Natural killer cell (primary cell): ENCODE data around the gene PRELP. TPM values are rescaled to one million over a fixed set of nuclear protein-coding genes. Genes with fewer than 3 reads are reported as not detected.

ENCODE experiments used
- ATAC-seq, 3 donors: fragments of 150-1000 bp in 2 of 3; fragments of 200-7000 bp in 1 of 3; cut with Tn5 transposase; 1 replicate in 1 of 3; 2 replicates in 2 of 3; pipeline ENCODE4 v1.10.0; 2021; ENCODE audit warnings: mild to moderate bottlenecking in 2 of 3, moderate library complexity in 2 of 3
- DNase-seq, 2 donors: peaks; one replicate each; pipeline versions ENCODE4 v3.0.0 to v3.0.0-alpha.2; 2013 to 2021; ENCODE audit warnings: mixed read lengths in 1 of 2
- H3K27ac ChIP-seq: one replicate; pipeline ENCODE4 v1.5.1; 2013; ENCODE audit warnings: mild to moderate bottlenecking, low read length
- H3K27me3 ChIP-seq: one replicate; pipeline ENCODE4 v1.6.1; 2013; ENCODE audit warnings: low read length; ENCODE audit not compliant: control insufficient read depth, insufficient read depth
- H3K36me3 ChIP-seq: one replicate; pipeline ENCODE4 v1.6.1; 2013; ENCODE audit warnings: low read length; ENCODE audit not compliant: control insufficient read depth, insufficient read depth
- H3K4me1 ChIP-seq: one replicate; pipeline ENCODE4 v1.6.1; 2013; ENCODE audit warnings: low read length; ENCODE audit not compliant: control insufficient read depth, insufficient read depth
- H3K4me3 ChIP-seq: one replicate; pipeline ENCODE4 v1.5.1; 2013; ENCODE audit warnings: low read length
- H3K9me3 ChIP-seq: one replicate; pipeline ENCODE4 v1.6.1; 2013; ENCODE audit warnings: low read length; ENCODE audit not compliant: control insufficient read depth, insufficient read depth
- H3K27ac Mint-ChIP-seq, 2 donors: one replicate each; pipeline ENCODE4 v1.8.0; 2022; ENCODE audit warnings: mild to moderate bottlenecking in 2 of 2, mixed read lengths in 2 of 2, moderate library complexity in 1 of 2
- H3K27me3 Mint-ChIP-seq, 2 donors: one replicate each; pipeline ENCODE4 v1.8.0; 2022; ENCODE audit warnings: low read depth in 2 of 2, mixed read lengths in 2 of 2
- H3K36me3 Mint-ChIP-seq: one replicate; pipeline ENCODE4 v1.8.0; 2022; ENCODE audit warnings: mixed read lengths
- H3K4me1 Mint-ChIP-seq, 2 donors: one replicate each; pipeline ENCODE4 v1.8.0; 2022; ENCODE audit warnings: mixed read lengths in 2 of 2
- H3K4me3 Mint-ChIP-seq: one replicate; pipeline ENCODE4 v1.8.0; 2022; ENCODE audit warnings: mild to moderate bottlenecking, moderate library complexity, mixed read lengths
- H3K9me3 Mint-ChIP-seq, 2 donors: one replicate each; pipeline ENCODE4 v1.8.0; 2022; ENCODE audit warnings: mixed read lengths in 2 of 2
- CTCF ChIP-seq: fragments of 200-600 bp; IDR thresholded peaks from one replicate; pipeline ENCODE4 v1.8.0; 2022; ENCODE audit warnings: antibody characterized with exemption
- WGBS: methylation state at CpG from one replicate; pipeline ENCODE4 v1.1.7; 2013; ENCODE audit warnings: missing lambda C conversion rate; ENCODE audit not compliant: insufficient coverage; 5-methylcytosine and 5-hydroxymethylcytosine counted together
- intact Hi-C: fragments of 100-400 bp; cut with micrococcal nuclease; formaldehyde crosslinking; loops from one replicate; pipeline ENCODE4 v1.14.2; 2022
- total RNA-seq, 4 donors: library from RNA; stranded (reverse); fragments of 120-200 nt in 1 of 4; gene quantifications; one replicate each; pipeline versions ENCODE4 v1.2.3 to v1.2.4, GENCODE V29; 2013 to 2022

Gene PRELP
- total RNA-seq, 3 donors from 2014 or later (not counting 1 experiment from before 2014, with no cell fraction given) = not detected

DNA sequence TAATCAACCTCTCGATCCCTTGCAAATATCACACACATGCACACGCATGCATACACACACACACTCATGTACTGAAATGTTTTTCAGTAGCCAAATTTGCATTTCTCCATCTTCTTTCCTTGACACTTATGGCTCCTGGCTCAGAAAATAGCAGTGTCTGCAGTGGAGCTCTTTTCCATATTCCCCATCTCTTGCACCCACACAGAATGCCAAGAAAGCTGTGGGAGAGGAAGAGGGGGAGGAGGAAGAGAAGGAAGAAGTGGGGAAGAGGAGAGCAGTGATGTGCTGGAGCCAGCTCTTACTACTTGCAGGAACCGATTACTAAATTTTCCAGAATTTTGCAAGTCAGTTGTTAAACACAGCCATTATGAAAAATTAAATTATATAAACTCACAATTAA lies 28.2 kb downstream of the PRELP start:
- H3K27me3 ChIP-seq = no peaks in the 10 kb centered on the region
- WGBS = 91% methylated on average over 2 of the region's 3 CpGs
- ATAC-seq = no peak
- Mint-ChIP-seq H3K4me1 (peaks cover 0 to 4% of the 10 kb centered on the region in 2 donors), H3K27ac (no peak overlapping the region), H3K27me3 (peaks cover 0 to 7% of the 10 kb centered on the region in 2 donors), H3K4me3 (no peak overlapping the region), H3K36me3 (no peaks in the 10 kb centered on the region), H3K9me3 (no peaks in the 10 kb centered on the region)
- no peak overlapping the region for H3K27ac ChIP-seq
- no peak overlapping the region for H3K4me3 ChIP-seq
- H3K36me3 ChIP-seq = no peaks in the 10 kb centered on the region
- peaks cover 3% of the 10 kb centered on the region for H3K4me1 ChIP-seq
- intact Hi-C loops = loop anchor here (1.0 to 2.0 kb wide), 3 partner anchors 121 to 625 kb away; no protein-coding TSS in a partner anchor
- no peaks in the 10 kb centered on the region for H3K9me3 ChIP-seq
- DNase-seq = no peak
- TF ChIP-seq CTCF = no peak

DNA sequence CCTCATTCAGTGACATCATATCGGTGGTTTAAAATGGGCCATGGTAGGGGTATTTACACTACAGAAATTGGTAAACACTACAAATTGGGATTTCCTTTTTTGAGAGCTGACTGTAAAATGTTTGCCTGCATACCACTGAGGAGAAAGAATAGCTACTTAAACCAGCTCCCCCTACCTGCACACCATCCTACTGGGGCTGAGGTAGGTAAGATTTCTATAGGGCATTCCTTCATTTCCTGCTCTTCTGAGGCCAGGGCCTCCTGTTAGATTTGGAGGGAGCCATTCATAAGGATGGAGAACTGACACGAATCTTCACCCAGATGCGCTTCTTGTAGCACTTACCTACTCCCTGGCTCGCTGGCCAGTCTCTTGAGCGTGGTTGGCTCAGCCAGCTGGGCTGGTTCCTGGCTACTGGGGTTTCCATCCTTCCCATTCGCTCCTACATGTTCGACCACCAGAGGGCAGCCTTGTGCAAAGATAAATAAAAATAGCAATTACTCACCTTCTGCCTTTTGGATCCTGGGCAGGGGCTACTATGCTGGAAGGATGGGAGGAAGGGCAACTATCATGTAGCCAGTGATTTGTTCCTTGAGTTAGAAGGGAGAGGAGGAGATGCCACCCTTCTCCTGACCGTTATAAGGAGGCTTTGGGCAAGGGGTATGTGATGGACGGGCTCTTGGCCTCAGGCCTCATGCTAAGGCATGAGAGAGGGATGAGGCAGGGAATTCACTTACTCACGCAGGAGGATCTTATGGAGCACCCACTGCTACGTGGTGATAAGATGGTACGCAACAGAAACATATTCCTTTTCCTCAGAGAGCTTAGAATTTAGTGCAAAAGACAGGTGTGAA lies 29.0 kb downstream of the PRELP start:
- ATAC-seq = peak; percentile 76 to 87 (median 84)
- 29% methylated on average over 9 of the region's 12 CpGs for WGBS

DNA sequence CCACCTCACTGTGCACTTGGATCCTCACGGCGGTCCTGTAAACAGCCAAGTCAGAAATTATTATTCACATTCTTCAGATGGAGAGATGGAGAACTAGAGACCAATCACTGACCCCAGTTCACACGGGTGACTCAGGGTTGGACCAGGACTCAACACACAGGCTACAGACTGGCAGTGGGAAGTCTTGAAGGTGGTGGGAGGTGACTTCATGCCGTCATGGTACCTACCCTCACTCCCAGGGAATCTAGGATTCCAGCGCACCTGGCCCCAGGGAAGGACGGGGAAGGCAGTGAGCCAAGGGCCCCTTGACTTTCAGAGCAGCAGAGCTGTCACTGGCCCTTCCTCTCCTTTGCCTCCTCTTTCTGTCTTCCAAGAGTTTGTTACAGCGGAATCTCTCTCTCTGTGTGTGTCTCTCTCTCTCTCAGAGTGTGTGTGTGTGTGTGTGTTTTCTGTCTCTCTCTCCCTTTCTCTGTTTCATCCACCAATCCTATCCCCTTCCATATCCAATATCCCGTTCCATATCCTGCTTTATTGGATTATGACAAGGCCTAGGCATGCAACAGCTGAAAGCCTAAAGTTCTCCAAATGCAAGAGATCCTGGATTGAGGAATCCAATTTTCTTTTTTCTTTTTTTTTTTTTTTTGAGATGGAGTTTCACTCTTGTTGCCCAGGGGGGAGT lies 30.1 kb downstream of the PRELP start:
- 99% methylated on average over 6 of the region's 8 CpGs for WGBS
- ATAC-seq (no peak), DNase-seq (no peak)
- no peak overlapping the region for H3K27ac ChIP-seq
- intact Hi-C loops = loop anchor here (2.0 kb wide), 1 partner anchor 623 kb away; no protein-coding TSS in a partner anchor
- Mint-ChIP-seq H3K27me3 (peaks cover 0 to 7% of the 10 kb centered on the region in 2 donors), H3K4me3 (no peak overlapping the region), H3K27ac (no peak overlapping the region), H3K9me3 (no peaks in the 10 kb centered on the region), H3K4me1 (peaks cover 0 to 4% of the 10 kb centered on the region in 2 donors), H3K36me3 (no peaks in the 10 kb centered on the region)
- no peaks in the 10 kb centered on the region for H3K27me3 ChIP-seq
- H3K4me1 ChIP-seq = peaks cover 3% of the 10 kb centered on the region
- no peak for TF ChIP-seq CTCF
- no peaks in the 10 kb centered on the region for H3K36me3 ChIP-seq
- no peak overlapping the region for H3K4me3 ChIP-seq
- no peaks in the 10 kb centered on the region for H3K9me3 ChIP-seq

More for the DNA sequence above, 29.0 kb downstream of the PRELP start:
- H3K4me1 ChIP-seq = peaks cover 3% of the 10 kb centered on the region
- intact Hi-C loops = loop anchor here (1.0 to 2.0 kb wide), 3 partner anchors 121 to 624 kb away; no protein-coding TSS in a partner anchor
- H3K27me3 ChIP-seq = no peaks in the 10 kb centered on the region
- H3K9me3 ChIP-seq = no peaks in the 10 kb centered on the region
- Mint-ChIP-seq H3K27me3 (peaks cover 0 to 7% of the 10 kb centered on the region in 2 donors), H3K36me3 (no peaks in the 10 kb centered on the region), H3K4me3 (no peak overlapping the region), H3K27ac (no peak overlapping the region), H3K9me3 (no peaks in the 10 kb centered on the region), H3K4me1 (peaks cover 0 to 4% of the 10 kb centered on the region in 2 donors)
- no peaks in the 10 kb centered on the region for H3K36me3 ChIP-seq
- DNase-seq = peak; percentile 71 to 88
- H3K27ac ChIP-seq = no peak overlapping the region
- TF ChIP-seq CTCF = peak; percentile 75
- no peak overlapping the region for H3K4me3 ChIP-seq
